CD1c-positive myeloid dendritic cell (primary cell): ENCODE measurements around the gene PKP2.

Experiments
- DNase-seq: peaks from one replicate; pipeline ENCODE4 v3.0.0-alpha.2; 2016; ENCODE audit errors: extremely low spot score

Gene PKP2

GRCh38 chr12:32896432-32897280, at the start of gene PKP2:
Gene PKP2, minus strand, starts transcription at chr12:32896777. Its CDS starts 46 bp downstream, at chr12:32896731.
- DNase-seq = peak; percentile 25

- no peak for DNase-seq
These were observed 47.6 kb upstream of the PKP2 start for GRCh38 chr12:32944195-32944594.

GRCh38 chr12:32939801-32940200, 43.2 kb upstream of the PKP2 start:
- DNase-seq = no peak

GRCh38 chr12:32926963-32927362, 30.4 kb upstream of the PKP2 start:
- DNase-seq = no peak

GRCh38 chr12:32926356-32926755, 29.8 kb upstream of the PKP2 start:
- no peak for DNase-seq

- no peak for DNase-seq
These were observed 26.1 kb upstream of the PKP2 start for GRCh38 chr12:32922546-32923297.

GRCh38 chr12:32921397-32921796, 24.8 kb upstream of the PKP2 start:
- no peak for DNase-seq

- peak; percentile 6 for DNase-seq
These were observed 24.0 kb upstream of the PKP2 start for GRCh38 chr12:32920506-32921085.

GRCh38 chr12:32918890-32919801, 22.6 kb upstream of the PKP2 start:
- no peak for DNase-seq

- peak; percentile 6 for DNase-seq
These were observed 20.6 kb upstream of the PKP2 start for GRCh38 chr12:32917094-32917611.

- no peak for DNase-seq
These were observed 11.4 kb upstream of the PKP2 start for GRCh38 chr12:32907898-32908476.

- no peak for DNase-seq
These were observed 10.6 kb upstream of the PKP2 start for GRCh38 chr12:32907166-32907565.

- DNase-seq = peak; percentile 32
These were observed 10.0 kb upstream of the PKP2 start for GRCh38 chr12:32906399-32907165.

GRCh38 chr12:32903763-32904162, 7.2 kb upstream of the PKP2 start:
- no peak for DNase-seq

- DNase-seq = no peak
These were observed 6.7 kb upstream of the PKP2 start for GRCh38 chr12:32903318-32903717.

- no peak for DNase-seq
These were observed 5.9 kb upstream of the PKP2 start for GRCh38 chr12:32902287-32902997.

- no peak for DNase-seq
These were observed 5.0 kb upstream of the PKP2 start for GRCh38 chr12:32901553-32901952.

- DNase-seq = no peak
These were observed 1.4 kb upstream of the PKP2 start for GRCh38 chr12:32897687-32898573.

- peak; percentile 24 for DNase-seq
These were observed 669 bp upstream of the PKP2 start for GRCh38 chr12:32897281-32897610.
